Measurements from ENCODE around the gene LRRC2.

DNA sequence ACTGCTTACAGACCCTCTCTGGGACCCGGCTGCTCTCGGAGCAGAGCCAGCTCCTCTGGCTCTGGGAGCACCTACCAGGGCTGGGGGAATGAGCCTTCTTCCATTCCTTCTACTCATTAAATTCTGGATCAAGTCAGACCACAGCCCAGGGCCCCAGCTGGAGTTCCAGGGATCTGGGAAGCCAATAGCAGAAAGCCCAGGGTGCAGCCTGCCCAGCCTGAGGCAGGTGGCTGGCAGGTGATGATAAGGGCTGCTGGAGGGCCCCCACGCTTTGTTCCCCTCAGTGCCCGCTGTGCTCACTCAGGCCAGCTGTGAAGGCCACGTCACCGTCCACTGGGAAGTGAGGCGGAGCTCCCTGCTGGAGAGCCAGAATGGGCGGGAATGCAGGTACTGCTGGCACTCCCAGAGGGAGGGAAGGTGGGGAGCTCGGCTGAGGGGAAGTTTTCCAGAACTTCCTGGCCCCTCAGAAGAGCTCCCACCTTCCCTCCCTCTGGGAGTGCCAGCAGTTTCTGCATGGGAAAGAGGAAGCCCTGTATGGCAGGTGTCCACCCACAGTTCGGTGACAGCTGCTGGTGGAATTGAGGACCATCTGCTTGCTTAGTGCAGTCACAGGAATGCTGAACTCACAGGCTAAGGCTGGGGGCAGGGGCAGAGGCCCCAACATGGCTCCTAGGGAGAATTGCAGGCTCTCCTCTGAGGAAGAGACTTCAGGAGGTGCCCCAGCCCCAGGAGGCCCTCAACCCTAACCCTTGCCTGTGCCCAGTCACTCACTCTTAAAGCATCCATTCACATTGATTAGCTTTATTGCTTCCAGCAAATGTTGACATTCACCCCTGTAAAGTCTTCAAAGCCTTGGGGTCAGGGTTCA, 81.0 kb downstream of the LRRC2 start:
- TF ChIP-seq, protein P1, sequence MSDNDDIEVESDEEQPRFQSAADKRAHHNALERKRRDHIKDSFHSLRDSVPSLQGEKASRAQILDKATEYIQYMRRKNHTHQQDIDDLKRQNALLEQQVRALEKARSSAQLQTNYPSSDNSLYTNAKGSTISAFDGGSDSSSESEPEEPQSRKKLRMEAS (IDR thresholded peaks at IDR 0.05; ENCODE audit: insufficient read depth, insufficient read length) = no peak
- TF ChIP-seq EZH2 (IDR thresholded peaks at IDR 0.05; ENCODE audit: borderline replicate concordance, low read depth, low read length, severe bottlenecking) = no peak
- TF ChIP-seq, protein P2, sequence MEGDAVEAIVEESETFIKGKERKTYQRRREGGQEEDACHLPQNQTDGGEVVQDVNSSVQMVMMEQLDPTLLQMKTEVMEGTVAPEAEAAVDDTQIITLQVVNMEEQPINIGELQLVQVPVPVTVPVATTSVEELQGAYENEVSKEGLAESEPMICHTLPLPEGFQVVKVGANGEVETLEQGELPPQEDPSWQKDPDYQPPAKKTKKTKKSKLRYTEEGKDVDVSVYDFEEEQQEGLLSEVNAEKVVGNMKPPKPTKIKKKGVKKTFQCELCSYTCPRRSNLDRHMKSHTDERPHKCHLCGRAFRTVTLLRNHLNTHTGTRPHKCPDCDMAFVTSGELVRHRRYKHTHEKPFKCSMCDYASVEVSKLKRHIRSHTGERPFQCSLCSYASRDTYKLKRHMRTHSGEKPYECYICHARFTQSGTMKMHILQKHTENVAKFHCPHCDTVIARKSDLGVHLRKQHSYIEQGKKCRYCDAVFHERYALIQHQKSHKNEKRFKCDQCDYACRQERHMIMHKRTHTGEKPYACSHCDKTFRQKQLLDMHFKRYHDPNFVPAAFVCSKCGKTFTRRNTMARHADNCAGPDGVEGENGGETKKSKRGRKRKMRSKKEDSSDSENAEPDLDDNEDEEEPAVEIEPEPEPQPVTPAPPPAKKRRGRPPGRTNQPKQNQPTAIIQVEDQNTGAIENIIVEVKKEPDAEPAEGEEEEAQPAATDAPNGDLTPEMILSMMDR (IDR thresholded peaks at IDR 0.05; ENCODE audit: extremely low read depth in 1 of 2, insufficient read depth in 1 of 2, low read depth in 1 of 2, low read length in 2 of 2) = no peak
